ENCODE measurements around the gene ZNF765. TPM values are rescaled to one million over a fixed set of nuclear protein-coding genes. Genes with fewer than 3 reads are reported as not detected.
"Not testable (repeated sequence)": the region's sequence is repeated elsewhere in the genome, so short reads cannot be mapped to it uniquely, and the experiment has no call there.

ZNF765 gene
- total RNA-seq, 8 experiments from 2014 or later, result 6.3 to 10.3 (median 7.6) TPM

DNA sequence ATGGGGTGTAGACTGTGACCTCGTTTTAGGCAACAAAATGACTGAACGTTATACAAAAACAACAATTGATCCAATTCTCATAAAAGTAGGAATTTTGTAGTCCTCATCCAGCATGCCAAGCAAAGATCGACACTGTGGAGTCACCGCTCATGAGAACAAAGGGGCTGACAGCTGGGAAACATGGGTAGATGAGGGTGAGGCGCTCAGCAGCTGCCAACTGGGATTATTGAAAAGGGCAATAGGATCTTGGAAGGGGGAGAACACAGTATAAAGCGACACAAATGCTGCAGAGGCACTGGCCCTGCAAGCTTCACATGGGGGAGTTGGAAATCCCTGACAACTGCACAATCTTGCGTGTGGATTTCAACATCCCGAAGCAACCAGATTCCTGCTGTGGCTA, 5.4 kb upstream of the ZNF765 start:
- no peak overlapping the region for H3K27ac ChIP-seq
- 61 to 95% (median 85%) methylated on average over 3 to 6 of the region's 8 CpGs; no CpG with 5 or more reads in 2 of the 10 experiments for WGBS, 10 experiments
- in situ Hi-C loops (cut with MboI; ENCODE audit: low pct_unique_long_range_greater_than_20kb in 2 of 9, low sequenced_read_pairs in 9 of 9, unreplicated experiment in 9 of 9), result no loop called here
- no peak overlapping the region for H3K4me3 ChIP-seq
- no peak for ATAC-seq (replicated peaks in 6 of 8)
- H3K4me1 ChIP-seq (replicated peaks in 1 of 2), result peaks cover 5% of the 10 kb centered on the region in 2 donors

DNA sequence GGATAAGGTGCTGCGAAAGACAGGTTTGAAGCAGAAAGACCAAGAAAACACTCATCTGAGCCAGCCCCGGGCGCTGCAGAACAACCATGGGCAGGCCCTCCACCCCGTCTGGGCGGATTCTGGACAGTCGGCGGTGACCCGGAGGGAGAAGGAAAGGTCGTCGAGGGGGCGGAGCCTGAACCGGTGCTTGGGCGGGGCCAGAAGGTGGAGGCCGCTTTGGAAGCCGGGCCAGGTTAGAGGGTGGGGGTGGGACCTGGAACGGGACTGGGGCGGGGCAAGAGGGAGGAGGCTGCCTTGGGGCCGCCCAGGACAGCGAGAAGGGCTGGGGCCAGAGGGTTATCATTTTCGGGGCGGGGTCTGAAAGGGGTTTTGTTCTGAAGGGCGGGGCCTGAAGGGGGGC, 5.0 kb upstream of the ZNF765 start:
- H3K4me1 ChIP-seq (replicated peaks in 1 of 2), result peaks cover 5% of the 10 kb centered on the region in 2 donors
- WGBS, 10 experiments, result 17 to 100% (median 94%) methylated on average over 1 to 6 of the region's 22 CpGs; no CpG with 5 or more reads in 7 of the 10 experiments
- in situ Hi-C loops (cut with MboI; ENCODE audit: low pct_unique_long_range_greater_than_20kb in 2 of 9, low sequenced_read_pairs in 9 of 9, unreplicated experiment in 9 of 9), result no loop called here
- no peak overlapping the region for H3K4me3 ChIP-seq
- no peak overlapping the region for H3K27ac ChIP-seq
- ATAC-seq (replicated peaks in 6 of 8), result no peak

DNA sequence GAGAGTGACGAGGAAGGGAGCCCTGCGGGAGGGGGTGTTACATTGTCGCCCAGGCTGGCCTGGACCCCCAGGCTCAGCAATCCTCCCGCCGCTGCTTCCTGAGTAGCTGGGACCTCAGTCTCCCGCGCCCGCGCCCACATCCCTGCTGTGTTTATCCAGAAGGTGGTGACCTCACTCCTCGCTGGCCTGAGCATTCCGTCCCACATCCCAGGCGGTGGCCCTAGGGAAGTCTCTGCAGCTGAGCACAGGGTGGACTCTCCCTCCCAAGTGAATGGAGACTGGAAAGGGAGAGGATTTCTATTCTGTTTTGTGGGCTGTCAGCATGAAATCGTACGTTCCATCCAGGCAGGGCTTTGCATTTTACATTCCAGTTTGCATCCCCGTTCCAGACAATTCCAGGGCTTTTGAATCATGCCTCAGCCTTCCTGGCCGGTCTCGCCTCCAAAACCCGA, 401 bp upstream of the ZNF765 start:
- peak overlapping the region; percentile 57 to 91 (median 73) for H3K4me3 ChIP-seq
- in situ Hi-C loops (cut with MboI; ENCODE audit: low pct_unique_long_range_greater_than_20kb in 2 of 9, low sequenced_read_pairs in 9 of 9, unreplicated experiment in 9 of 9), result no loop called here
- 0 to 44% (median 12%) methylated on average over 1 to 7 of the region's 18 CpGs; no CpG with 5 or more reads in 2 of the 10 experiments for WGBS, 10 experiments
- peaks cover 10 to 13% of the 10 kb centered on the region in 2 donors for H3K4me1 ChIP-seq (replicated peaks in 1 of 2)
- peak overlapping the region; percentile 20 to 56 for H3K27ac ChIP-seq
- ATAC-seq (replicated peaks in 6 of 8), result peak; percentile 41 to 81 (median 77)

DNA sequence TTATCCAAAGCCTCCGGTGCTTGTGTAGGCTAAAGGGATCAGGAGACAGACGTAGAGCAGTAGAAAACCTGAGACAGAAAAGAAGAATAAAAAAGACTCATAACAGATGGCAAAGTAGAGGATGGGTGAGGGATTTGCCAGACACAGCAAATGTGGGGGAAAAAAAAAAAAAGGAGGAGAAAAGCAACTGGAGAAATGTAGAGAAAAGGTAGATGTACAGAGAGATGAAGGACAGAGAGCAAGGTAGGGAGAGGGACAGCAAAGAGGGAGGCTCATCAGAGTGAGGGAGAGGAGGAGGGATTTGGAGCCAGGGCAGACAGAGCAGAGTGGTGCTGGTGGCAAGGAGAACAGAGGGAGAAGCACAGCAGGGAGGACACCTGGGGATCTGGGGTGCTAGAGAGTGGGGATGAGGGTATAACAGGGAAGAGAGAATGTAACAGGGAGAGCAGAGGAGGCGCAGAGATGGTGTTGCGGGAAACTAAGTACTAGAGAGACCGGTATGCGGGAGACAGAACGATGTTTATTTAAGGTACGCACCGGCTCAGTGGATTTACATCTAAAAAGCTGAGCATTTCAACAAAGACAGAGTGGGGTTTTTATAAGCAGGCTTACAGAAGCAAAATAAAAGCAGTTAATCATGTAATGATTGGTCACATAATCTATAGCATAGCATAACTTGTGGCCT, 1.0 kb downstream of the ZNF765 start:
- Histone ChIP-seq H3K4me1 (replicated peaks in 1 of 2) (peaks cover 10 to 13% of the 10 kb centered on the region in 2 donors), H3K4me3 (peak overlapping the region; percentile 57 to 91 (median 73)), H3K27ac (peak overlapping the region in 1 of 2 donors; percentile 71)
- WGBS, 10 experiments, result 0 to 20% (median 0%) methylated on average over 1 to 9 of the region's 9 CpGs
- ATAC-seq (replicated peaks in 6 of 8); in situ Hi-C loops (cut with MboI; ENCODE audit: low pct_unique_long_range_greater_than_20kb in 2 of 9, low sequenced_read_pairs in 9 of 9, unreplicated experiment in 9 of 9): not testable (repeated sequence)

DNA sequence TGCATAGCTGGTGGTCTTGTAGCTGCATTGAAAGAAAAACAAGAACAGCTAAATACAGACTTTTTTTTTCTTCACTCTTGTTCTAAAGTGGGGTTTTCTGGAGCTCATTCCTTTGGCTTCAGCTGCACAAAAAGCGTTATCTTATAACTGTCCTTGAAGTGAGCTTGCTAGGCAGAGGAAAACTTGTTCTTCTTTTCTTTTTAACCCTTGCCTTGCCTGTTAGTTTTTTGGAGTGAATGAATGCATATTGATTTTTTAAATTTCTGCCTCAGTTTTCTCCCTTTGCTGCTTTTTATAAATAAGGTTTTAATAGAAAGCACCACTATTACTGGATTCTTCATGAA, 1.5 kb downstream of the ZNF765 start:
- Histone ChIP-seq H3K4me3 (peak overlapping the region; percentile 7 to 91 (median 73)), H3K4me1 (replicated peaks in 1 of 2) (peaks cover 10 to 13% of the 10 kb centered on the region in 2 donors), H3K27ac (no peak overlapping the region)
- 0 to 17% (median 0%) methylated on average over 1 of the region's 1 CpG; no CpG with 5 or more reads in 1 of the 10 experiments for WGBS, 10 experiments
- in situ Hi-C loops (cut with MboI; ENCODE audit: low pct_unique_long_range_greater_than_20kb in 2 of 9, low sequenced_read_pairs in 9 of 9, unreplicated experiment in 9 of 9), result no loop called here
- no peak for ATAC-seq (replicated peaks in 6 of 8)

DNA sequence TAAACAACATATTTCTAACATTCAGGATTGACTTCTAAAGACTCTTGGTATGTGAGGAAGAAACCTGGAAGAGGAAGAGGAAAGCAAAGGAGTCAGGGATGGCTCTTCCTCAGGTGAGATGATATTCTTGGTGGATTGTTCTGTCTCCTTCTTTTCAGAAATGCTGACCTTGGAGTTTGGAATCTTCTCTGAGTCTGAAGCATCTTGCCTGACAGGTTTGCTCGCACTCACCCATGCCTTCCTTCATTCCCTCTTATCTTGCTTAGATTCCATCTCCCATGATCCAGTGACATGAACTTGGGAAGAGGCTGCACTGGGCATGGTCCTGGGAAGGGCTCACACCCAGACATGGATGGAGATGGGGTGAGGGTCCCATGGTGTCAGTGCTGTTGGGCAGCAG, 3.0 kb downstream of the ZNF765 start:
- ATAC-seq (replicated peaks in 6 of 8); in situ Hi-C loops (cut with MboI; ENCODE audit: low pct_unique_long_range_greater_than_20kb in 2 of 9, low sequenced_read_pairs in 9 of 9, unreplicated experiment in 9 of 9); H3K27ac ChIP-seq; H3K4me3 ChIP-seq: not testable (repeated sequence)
- peaks cover 10 to 13% of the 10 kb centered on the region in 2 donors for H3K4me1 ChIP-seq (replicated peaks in 1 of 2)
- WGBS, 10 experiments, result no CpG with 5 or more reads among the region's 1 CpG

DNA sequence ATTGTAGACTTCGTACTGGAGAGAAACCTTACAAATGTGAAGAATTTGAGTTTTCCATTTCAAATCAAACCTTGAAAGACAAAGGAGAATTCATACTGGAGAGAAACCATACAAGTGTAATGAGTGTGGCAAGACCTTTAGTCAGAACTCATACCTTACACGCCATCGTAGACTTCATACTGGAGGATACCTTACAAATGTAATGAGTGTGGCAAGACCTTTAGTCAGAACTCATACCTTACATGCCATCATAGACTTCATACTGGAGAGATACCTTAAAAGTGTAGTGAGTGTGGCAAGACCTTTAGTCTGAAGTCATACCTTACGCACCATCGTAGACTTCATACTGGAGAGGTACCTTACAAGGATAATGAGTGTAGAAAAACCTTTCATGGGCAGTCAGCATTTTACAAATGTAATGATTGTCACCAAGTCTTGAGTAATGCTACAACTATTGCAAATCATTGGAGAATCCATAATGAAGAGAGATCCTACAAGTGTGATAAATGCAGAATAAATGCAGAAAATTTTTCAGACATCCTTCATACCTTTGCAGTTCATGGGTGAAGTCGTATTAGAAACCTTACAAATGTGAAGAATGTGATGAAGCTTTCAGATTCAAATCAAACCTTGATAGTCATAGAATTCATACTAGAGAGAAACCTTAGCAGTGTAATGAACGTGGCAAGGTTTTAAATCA, 14.7 kb downstream of the ZNF765 start:
- H3K4me1 ChIP-seq (replicated peaks in 1 of 2), result no peaks in the 10 kb centered on the region
- no peak for ATAC-seq (replicated peaks in 6 of 8)
- no peak overlapping the region for H3K27ac ChIP-seq
- WGBS, 10 experiments, result 71 to 100% (median 86%) methylated on average over 2 to 7 of the region's 7 CpGs
- no peak overlapping the region for H3K4me3 ChIP-seq
- in situ Hi-C loops (cut with MboI; ENCODE audit: low pct_unique_long_range_greater_than_20kb in 2 of 9, low sequenced_read_pairs in 9 of 9, unreplicated experiment in 9 of 9), result no loop called here

DNA sequence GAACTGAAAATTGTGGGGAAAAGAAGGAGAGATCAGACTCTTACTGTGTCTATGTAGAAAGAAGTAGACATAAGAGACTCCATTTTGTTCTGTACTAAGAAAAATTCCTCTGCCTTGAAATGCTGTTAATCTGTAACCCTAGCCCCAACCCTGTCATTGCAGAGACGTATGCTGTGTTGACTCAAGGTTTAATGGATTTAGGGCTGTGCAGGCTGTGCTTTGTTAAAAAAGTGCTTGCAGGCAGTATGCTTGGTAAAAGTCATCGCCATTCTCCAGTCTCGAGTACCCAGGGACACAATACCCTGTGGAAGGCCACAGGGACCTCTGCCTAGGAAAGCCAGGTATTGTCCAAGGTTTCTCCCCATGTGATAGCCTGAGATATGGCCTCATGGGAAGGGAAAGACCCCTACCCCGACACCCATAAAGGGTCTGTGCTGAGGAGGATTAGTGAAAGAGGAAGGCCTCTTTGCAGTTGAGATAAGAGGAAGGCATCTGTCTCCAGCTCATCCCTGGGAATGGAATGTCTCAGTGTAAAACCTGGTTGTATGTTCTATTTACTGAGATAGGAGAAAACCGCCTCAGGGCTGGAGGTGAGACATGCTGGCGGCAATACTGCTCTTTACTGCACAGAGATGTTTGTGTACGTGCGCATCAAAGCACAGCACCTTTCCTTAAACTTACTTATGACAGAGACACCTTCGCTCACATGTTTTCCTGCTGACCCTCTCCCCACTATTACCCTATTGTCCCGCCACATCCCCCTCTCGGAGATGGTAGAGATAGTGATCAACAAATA, 25.8 kb downstream of the ZNF765 start:
- not testable (repeated sequence) for ATAC-seq (replicated peaks in 6 of 8)
- in situ Hi-C loops (cut with MboI; ENCODE audit: low pct_unique_long_range_greater_than_20kb in 2 of 9, low sequenced_read_pairs in 9 of 9, unreplicated experiment in 9 of 9), result loop anchor here in 1 of 9 experiments (10.0 kb wide), 1 partner anchor 324 kb away; no protein-coding TSS in a partner anchor
- WGBS, 10 experiments, result 0 to 86% (median 54%) methylated on average over 1 to 7 of the region's 11 CpGs; no CpG with 5 or more reads in 1 of the 10 experiments

DNA sequence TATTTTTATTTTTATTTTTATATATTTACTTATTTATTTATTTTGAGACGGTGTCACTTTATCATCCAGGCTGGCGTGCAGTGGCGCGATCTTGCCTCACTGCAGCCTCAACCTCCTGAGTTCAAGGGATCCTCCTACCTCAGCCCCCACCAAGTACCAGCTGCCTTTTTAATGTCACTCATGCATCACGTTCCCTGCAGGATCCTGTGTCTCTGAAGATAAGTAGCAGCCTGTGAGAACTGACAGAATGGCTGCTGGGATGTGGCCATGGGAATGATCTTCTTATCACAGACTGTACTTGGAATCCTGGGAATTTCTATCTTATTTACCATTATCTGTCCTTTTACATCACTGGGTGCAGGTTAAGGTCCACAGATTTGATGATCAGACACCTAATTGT, 27.6 kb downstream of the ZNF765 start:
- Histone ChIP-seq H3K4me1 (replicated peaks in 1 of 2) (no peaks in the 10 kb centered on the region), H3K4me3 (no peak overlapping the region), H3K27ac (no peak overlapping the region)
- ATAC-seq (replicated peaks in 6 of 8), result peak in 3 of 8 experiments; percentile 7 to 15 (median 15)
- in situ Hi-C loops (cut with MboI; ENCODE audit: low pct_unique_long_range_greater_than_20kb in 2 of 9, low sequenced_read_pairs in 9 of 9, unreplicated experiment in 9 of 9), result loop anchor here in 1 of 9 experiments (10.0 kb wide), 1 partner anchor 322 kb away; no protein-coding TSS in a partner anchor
- 73 to 100% (median 87%) methylated on average over 3 to 5 of the region's 5 CpGs; no CpG with 5 or more reads in 2 of the 10 experiments for WGBS, 10 experiments

More for the DNA sequence above, 25.8 kb downstream of the ZNF765 start:
- H3K27ac ChIP-seq; H3K4me3 ChIP-seq; H3K4me1 ChIP-seq (replicated peaks in 1 of 2): not testable (repeated sequence)

DNA sequence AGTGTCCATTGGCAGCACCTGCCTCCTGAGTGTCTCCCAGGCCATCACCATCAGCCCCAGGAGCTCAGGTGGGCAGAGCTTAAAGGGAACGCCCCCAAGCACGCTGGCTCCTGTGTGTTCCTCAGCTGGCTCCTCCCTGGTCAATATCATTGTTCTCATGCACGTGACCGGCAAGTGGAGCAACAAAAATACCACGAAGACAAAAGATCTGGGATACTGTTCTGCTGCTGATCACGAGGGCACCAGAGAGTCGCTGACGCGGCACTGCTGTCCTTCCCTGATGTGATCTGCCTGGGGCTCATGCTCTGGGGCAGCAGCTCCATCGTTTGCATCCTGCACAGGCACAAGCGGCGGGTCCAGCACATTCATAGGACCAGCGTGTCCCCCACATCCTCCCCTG, 28.1 kb downstream of the ZNF765 start:
- H3K27ac ChIP-seq; H3K4me3 ChIP-seq; H3K4me1 ChIP-seq (replicated peaks in 1 of 2): not testable (repeated sequence)
- no CpG with 5 or more reads among the region's 13 CpGs for WGBS, 10 experiments
- peak in 7 of 8 experiments; percentile 34 to 91 (median 86) for ATAC-seq (replicated peaks in 6 of 8)
- in situ Hi-C loops (cut with MboI; ENCODE audit: low pct_unique_long_range_greater_than_20kb in 2 of 9, low sequenced_read_pairs in 9 of 9, unreplicated experiment in 9 of 9), result loop anchor here in 1 of 9 experiments (10.0 kb wide), 1 partner anchor 322 kb away; no protein-coding TSS in a partner anchor

DNA sequence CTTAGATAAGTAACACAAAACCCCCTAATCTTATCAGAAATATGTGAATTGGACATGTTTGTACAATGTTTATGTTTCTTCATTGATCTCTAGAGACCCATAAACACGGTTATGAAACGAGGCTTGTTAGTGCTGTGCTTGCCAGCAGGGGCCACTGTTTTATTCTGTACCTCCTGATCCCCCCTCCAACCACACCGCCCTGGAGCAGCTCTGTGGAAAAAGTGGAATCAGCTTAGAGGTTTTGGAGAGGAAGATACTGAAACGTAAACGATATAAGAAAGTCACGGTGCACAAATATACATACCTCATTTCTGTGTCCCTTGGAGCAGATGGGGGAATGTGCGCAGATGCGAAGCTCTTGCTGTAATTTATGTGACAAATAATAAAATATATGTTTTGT, 28.7 kb downstream of the ZNF765 start:
- 80 to 100% (median 85%) methylated on average over 3 to 6 of the region's 8 CpGs; no CpG with 5 or more reads in 6 of the 10 experiments for WGBS, 10 experiments
- not testable (repeated sequence) for H3K4me1 ChIP-seq (replicated peaks in 1 of 2); H3K27ac ChIP-seq
- ATAC-seq (replicated peaks in 6 of 8), result peak in 7 of 8 experiments; percentile 22 to 80 (median 65)
- peak overlapping the region in 1 of 5 donors; percentile 24 for H3K4me3 ChIP-seq
- in situ Hi-C loops (cut with MboI; ENCODE audit: low pct_unique_long_range_greater_than_20kb in 2 of 9, low sequenced_read_pairs in 9 of 9, unreplicated experiment in 9 of 9), result loop anchor here in 1 of 9 experiments (10.0 kb wide), 1 partner anchor 321 kb away; no protein-coding TSS in a partner anchor

DNA sequence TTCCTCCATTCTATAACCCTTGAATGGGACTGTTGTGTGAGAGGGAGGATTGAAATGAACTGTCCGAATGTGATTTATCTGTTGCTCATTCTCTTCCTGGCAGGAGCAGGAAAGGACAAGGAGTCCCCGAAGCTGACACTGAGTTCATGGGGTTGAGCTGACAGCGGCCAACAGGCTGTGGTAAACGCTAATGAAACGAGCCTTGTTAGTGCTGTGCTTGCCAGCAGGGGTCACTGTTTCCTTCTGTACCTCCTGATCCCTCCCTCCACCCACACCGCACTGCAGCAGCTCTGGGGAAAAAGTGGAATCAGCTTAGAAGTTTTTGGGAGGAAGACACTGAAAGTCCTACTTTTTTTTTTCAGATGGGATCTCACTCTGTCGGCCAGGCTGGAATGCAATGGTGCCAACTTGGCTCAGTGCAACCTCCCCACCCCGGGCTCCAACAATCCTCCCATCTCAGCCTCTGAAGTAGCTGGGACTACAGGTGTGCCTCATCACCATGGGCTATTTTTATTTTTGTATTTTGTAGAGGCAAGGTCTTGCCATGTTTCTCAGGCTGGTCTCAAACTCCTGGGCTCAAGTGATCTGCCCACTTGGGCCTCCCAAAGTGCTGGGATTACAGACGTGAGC, 30.1 kb downstream of the ZNF765 start:
- no peak overlapping the region for H3K4me3 ChIP-seq
- no peak overlapping the region for H3K27ac ChIP-seq
- in situ Hi-C loops (cut with MboI; ENCODE audit: low pct_unique_long_range_greater_than_20kb in 2 of 9, low sequenced_read_pairs in 9 of 9, unreplicated experiment in 9 of 9), result loop anchor here in 2 of 9 experiments (10.0 to 25.0 kb wide), 2 partner anchors 312 to 320 kb away; no protein-coding TSS in a partner anchor
- ATAC-seq (replicated peaks in 6 of 8), result peak; percentile 56 to 100 (median 73)
- 0 to 50% (median 8%) methylated on average over 1 to 6 of the region's 9 CpGs; no CpG with 5 or more reads in 2 of the 10 experiments for WGBS, 10 experiments
- no peaks in the 10 kb centered on the region for H3K4me1 ChIP-seq (replicated peaks in 1 of 2)

Measured in motor neuron (in vitro differentiated cells).